Activated T-cell treated with anti-CD3 and anti-CD28 coated beads, Interleukin-2, amount 50 U/mL, for 24 hours (primary cell): ENCODE measurements around the gene KIAA0586.
"Not testable (repeated sequence)": the region's sequence is repeated elsewhere in the genome, so short reads cannot be mapped to it uniquely, and the experiment has no call there.

ENCODE experiments used
- DNase-seq: peaks from one replicate; pipeline ENCODE4 v3.0.0-alpha.2; 2020
- H3K27ac Mint-ChIP-seq: 2 replicates; pipeline ENCODE4 v1.8.0; 2020; ENCODE audit warnings: mild to moderate bottlenecking, mixed read lengths
- H3K27me3 Mint-ChIP-seq: 2 replicates; pipeline ENCODE4 v1.8.0; 2020; ENCODE audit warnings: mixed read lengths
- H3K36me3 Mint-ChIP-seq: 2 replicates; pipeline ENCODE4 v1.8.0; 2020; ENCODE audit warnings: low read depth, mixed read lengths
- H3K4me1 Mint-ChIP-seq: 2 replicates; pipeline ENCODE4 v1.8.0; 2020; ENCODE audit warnings: low read depth, mixed read lengths
- H3K4me3 Mint-ChIP-seq: 2 replicates; pipeline ENCODE4 v1.8.0; 2020; ENCODE audit warnings: mild to moderate bottlenecking, moderate library complexity, mixed read lengths
- H3K9me3 Mint-ChIP-seq: 2 replicates; pipeline ENCODE4 v1.8.0; 2020; ENCODE audit warnings: mixed read lengths

KIAA0586 gene

GRCh38 chr14:58574623-58575022 lies 147.1 kb downstream of the KIAA0586 start:
- Mint-ChIP-seq H3K27me3 (no peaks in the 10 kb centered on the region), H3K27ac (no peak overlapping the region), H3K4me1 (peaks cover 34% of the 10 kb centered on the region), H3K4me3 (no peak overlapping the region), H3K36me3 (no peaks in the 10 kb centered on the region), H3K9me3 (no peaks in the 10 kb centered on the region)
- no peak for DNase-seq

DNA sequence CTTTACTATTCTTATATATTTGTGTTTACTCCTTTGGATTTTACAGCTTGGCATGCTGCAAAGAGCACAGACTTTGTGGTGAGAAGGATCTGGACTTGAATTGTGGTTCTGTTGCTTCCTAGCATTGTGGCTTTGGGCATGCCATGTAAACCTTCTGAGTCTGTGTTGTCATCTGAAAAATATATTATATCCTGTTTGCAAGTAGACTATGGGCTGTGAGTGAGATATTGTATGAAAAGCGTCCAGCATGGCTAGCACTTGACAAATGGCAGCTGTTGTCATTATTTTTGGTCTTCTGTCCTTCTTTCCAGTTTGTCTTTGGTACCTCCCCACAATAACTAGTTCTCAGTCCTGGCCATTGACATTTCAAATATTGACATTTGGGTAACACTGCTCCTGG lies 148.4 kb downstream of the KIAA0586 start:
- no peaks in the 10 kb centered on the region for H3K27me3 Mint-ChIP-seq
- H3K27ac Mint-ChIP-seq: no peak overlapping the region
- H3K36me3 Mint-ChIP-seq: no peaks in the 10 kb centered on the region
- DNase-seq: no peak
- H3K9me3 Mint-ChIP-seq: peaks cover 2% of the 10 kb centered on the region
- no peak overlapping the region for H3K4me3 Mint-ChIP-seq
- H3K4me1 Mint-ChIP-seq: peaks cover 24% of the 10 kb centered on the region

DNA sequence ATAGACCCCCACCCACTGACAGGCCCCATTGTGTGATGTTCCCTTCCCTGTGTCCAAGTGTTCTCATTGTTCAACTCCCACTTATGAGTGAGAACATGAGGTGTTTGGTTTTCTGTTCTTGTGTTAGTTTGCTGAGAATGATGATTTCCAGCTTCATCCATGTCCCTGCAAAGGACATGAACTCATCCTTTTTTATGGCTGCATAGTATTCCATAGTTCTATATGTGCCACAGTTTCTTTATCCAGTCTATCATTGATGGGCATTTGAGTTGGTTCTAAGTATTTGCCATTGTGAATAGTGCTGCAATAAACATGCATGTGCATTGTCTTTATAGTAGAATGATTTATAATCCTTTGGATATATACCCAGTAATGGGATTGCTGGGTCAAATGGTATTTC lies 152.5 kb downstream of the KIAA0586 start:
- DNase-seq, H3K4me3 Mint-ChIP-seq, H3K27ac Mint-ChIP-seq, H3K36me3 Mint-ChIP-seq, H3K27me3 Mint-ChIP-seq, H3K9me3 Mint-ChIP-seq, H3K4me1 Mint-ChIP-seq: not testable (repeated sequence)

- not testable (repeated sequence) for DNase-seq, H3K36me3 Mint-ChIP-seq, H3K4me1 Mint-ChIP-seq, H3K27ac Mint-ChIP-seq, H3K4me3 Mint-ChIP-seq, H3K27me3 Mint-ChIP-seq, H3K9me3 Mint-ChIP-seq
These were observed 153.9 kb downstream of the KIAA0586 start for GRCh38 chr14:58581389-58581788.

DNA sequence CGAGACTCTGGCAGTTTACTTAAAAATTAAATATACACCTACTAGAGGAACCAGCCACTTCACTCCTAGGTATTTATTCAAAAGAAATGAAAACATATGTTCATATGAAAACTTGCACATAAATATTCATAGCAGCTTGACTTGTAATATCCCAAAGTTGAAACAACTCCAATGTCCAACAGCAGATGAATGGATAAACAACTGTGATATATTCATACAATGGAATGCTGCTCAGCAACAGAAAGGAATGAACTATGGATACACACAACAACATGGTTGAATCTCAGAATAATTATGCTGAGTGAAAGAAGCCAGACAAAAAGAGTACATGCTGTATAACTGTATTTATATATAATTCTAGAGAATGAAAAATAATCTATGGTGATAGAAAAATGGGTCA lies 156.9 kb downstream of the KIAA0586 start:
- no peaks in the 10 kb centered on the region for H3K27me3 Mint-ChIP-seq
- DNase-seq: no peak
- no peak overlapping the region for H3K4me3 Mint-ChIP-seq
- H3K4me1 Mint-ChIP-seq: peaks cover 2% of the 10 kb centered on the region
- H3K9me3 Mint-ChIP-seq: peaks cover 2% of the 10 kb centered on the region
- no peaks in the 10 kb centered on the region for H3K36me3 Mint-ChIP-seq
- H3K27ac Mint-ChIP-seq: no peak overlapping the region

GRCh38 chr14:58587271-58587670 lies 159.8 kb downstream of the KIAA0586 start:
- Mint-ChIP-seq H3K36me3 (no peaks in the 10 kb centered on the region), H3K27ac (no peak overlapping the region), H3K4me3 (no peak overlapping the region), H3K9me3 (no peaks in the 10 kb centered on the region), H3K4me1 (peaks cover 2% of the 10 kb centered on the region), H3K27me3 (peaks cover 5% of the 10 kb centered on the region)
- DNase-seq: no peak

DNA sequence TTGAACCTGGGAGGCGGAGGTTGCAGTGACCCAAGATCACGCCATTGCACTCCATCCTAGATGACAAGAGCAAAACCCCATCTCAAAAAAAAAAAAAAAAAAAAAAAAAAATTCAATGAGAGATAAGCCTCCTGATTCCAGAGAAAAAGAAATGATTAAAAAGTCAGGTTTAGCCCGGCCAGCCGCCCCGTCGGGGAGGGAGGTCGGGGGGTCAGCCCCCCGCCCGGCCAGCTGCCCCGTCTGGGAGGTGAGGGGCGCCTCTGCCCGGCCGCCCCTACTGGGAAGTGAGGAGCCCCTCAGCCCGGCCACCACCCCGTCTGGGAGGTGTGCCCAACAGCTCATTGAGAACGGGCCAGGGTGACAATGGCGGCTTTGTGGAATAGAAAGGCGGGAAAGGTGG lies 160.8 kb downstream of the KIAA0586 start:
- DNase-seq, H3K4me3 Mint-ChIP-seq, H3K9me3 Mint-ChIP-seq, H3K27me3 Mint-ChIP-seq, H3K36me3 Mint-ChIP-seq, H3K4me1 Mint-ChIP-seq, H3K27ac Mint-ChIP-seq: not testable (repeated sequence)

- H3K27me3 Mint-ChIP-seq: peaks cover 5% of the 10 kb centered on the region
- no peaks in the 10 kb centered on the region for H3K36me3 Mint-ChIP-seq
- no peak for DNase-seq
- peaks cover 29% of the 10 kb centered on the region for H3K4me1 Mint-ChIP-seq
- no peak overlapping the region for H3K4me3 Mint-ChIP-seq
- H3K9me3 Mint-ChIP-seq: no peaks in the 10 kb centered on the region
- H3K27ac Mint-ChIP-seq: no peak overlapping the region
These were observed 166.5 kb downstream of the KIAA0586 start for GRCh38 chr14:58593977-58594376.

- Mint-ChIP-seq H3K36me3 (no peaks in the 10 kb centered on the region), H3K27me3 (no peaks in the 10 kb centered on the region), H3K4me1 (peaks cover 37% of the 10 kb centered on the region), H3K9me3 (no peaks in the 10 kb centered on the region), H3K4me3 (no peak overlapping the region), H3K27ac (no peak overlapping the region)
- DNase-seq: no peak
These were observed 169.5 kb downstream of the KIAA0586 start for GRCh38 chr14:58597041-58597440.

GRCh38 chr14:58598028-58598803 lies 170.7 kb downstream of the KIAA0586 start:
- H3K36me3 Mint-ChIP-seq: no peaks in the 10 kb centered on the region
- H3K4me3 Mint-ChIP-seq: no peak overlapping the region
- no peak for DNase-seq
- peak overlapping the region; percentile 7 for H3K27ac Mint-ChIP-seq
- H3K27me3 Mint-ChIP-seq: no peaks in the 10 kb centered on the region
- peaks cover 37% of the 10 kb centered on the region for H3K4me1 Mint-ChIP-seq
- H3K9me3 Mint-ChIP-seq: no peaks in the 10 kb centered on the region

GRCh38 chr14:58598804-58599525 lies 171.4 kb downstream of the KIAA0586 start:
- peak overlapping the region; percentile 7 for H3K27ac Mint-ChIP-seq

DNA sequence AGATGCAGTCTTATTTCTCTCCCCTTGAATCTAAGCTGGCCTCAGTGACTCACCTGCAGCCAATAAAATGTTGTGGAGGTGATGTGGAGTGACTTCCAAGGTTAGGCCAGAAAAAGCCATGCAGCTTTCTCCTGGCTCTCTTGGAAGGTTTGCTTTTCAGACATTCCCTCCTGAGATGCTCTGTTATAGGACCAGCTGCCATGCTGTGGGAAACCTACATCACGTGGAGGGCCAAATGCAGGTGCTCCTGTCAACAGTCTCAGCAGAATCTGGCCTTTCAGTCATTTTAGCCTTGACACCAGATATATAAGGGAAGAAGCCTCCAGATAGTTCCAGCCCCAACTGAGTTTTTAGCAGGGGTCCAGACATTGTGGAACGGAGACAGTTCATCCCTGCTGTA lies 172.2 kb downstream of the KIAA0586 start:
- Mint-ChIP-seq H3K27me3 (no peaks in the 10 kb centered on the region), H3K4me3 (no peak overlapping the region), H3K36me3 (no peaks in the 10 kb centered on the region), H3K9me3 (no peaks in the 10 kb centered on the region), H3K4me1 (peaks cover 37% of the 10 kb centered on the region), H3K27ac (no peak overlapping the region)
- no peak for DNase-seq

More at GRCh38 chr14:58598804-58599525, 171.4 kb downstream of the KIAA0586 start:
- H3K4me1 Mint-ChIP-seq: peaks cover 37% of the 10 kb centered on the region
- DNase-seq: no peak
- no peaks in the 10 kb centered on the region for H3K36me3 Mint-ChIP-seq
- no peak overlapping the region for H3K4me3 Mint-ChIP-seq
- H3K27me3 Mint-ChIP-seq: no peaks in the 10 kb centered on the region
- no peaks in the 10 kb centered on the region for H3K9me3 Mint-ChIP-seq
